Right atrium auricular region (tissue), 2 donors: Measurements from ENCODE around the gene MORN5. TPM values are rescaled to one million over a fixed set of nuclear protein-coding genes. Genes with fewer than 3 reads are reported as not detected.

Source experiments
- DNase-seq: peaks from one replicate; pipeline ENCODE4 v3.0.0-alpha.2; 2019; ENCODE audit warnings: low spot score
- H3K27ac ChIP-seq, 2 donors: fragments of 200-600 bp; sonication (generic); 1 replicate in 1 of 2; 2 replicates in 1 of 2; pipeline ENCODE4 v1.5.1; 2016 to 2019
- H3K27me3 ChIP-seq, 2 donors: fragments of 200-600 bp; sonication (generic); one replicate each; pipeline versions ENCODE4 v1.5.1 to v1.6.0; 2017 to 2019
- H3K36me3 ChIP-seq: fragments of 200-600 bp; sonication (generic); one replicate; pipeline ENCODE4 v1.5.1; 2016
- H3K4me1 ChIP-seq, 2 donors: fragments of 200-600 bp; sonication (generic); one replicate each; pipeline versions ENCODE4 v1.5.1 to v1.6.0; 2017 to 2019
- H3K4me3 ChIP-seq, 2 donors: fragments of 200-600 bp; sonication (generic); 1 replicate in 1 of 2; 2 replicates in 1 of 2; pipeline ENCODE4 v1.5.1; 2017 to 2019; ENCODE audit warnings: mild to moderate bottlenecking in 1 of 2, moderate library complexity in 1 of 2
- H3K9me3 ChIP-seq, 2 donors: fragments of 200-600 bp; sonication (generic); one replicate each; pipeline ENCODE4 v1.5.1; 2019
- total RNA-seq, 2 donors: library from RNA; depleted of rRNA; stranded (reverse); fragments of >200 nt; gene quantifications; one replicate each; pipeline ENCODE4 v1.1.0, GENCODE V29; 2016
- TF ChIP-seq, protein P1 (sequence below), 2 donors: fragments of 200-600 bp; sonication (generic); IDR thresholded peaks; one replicate each; pipeline ENCODE4 v1.5.1; 2019; ENCODE audit warnings: antibody characterized with exemption in 2 of 2

MORN5 gene
- total RNA-seq, 2 donors from 2014 or later = not detected

DNA sequence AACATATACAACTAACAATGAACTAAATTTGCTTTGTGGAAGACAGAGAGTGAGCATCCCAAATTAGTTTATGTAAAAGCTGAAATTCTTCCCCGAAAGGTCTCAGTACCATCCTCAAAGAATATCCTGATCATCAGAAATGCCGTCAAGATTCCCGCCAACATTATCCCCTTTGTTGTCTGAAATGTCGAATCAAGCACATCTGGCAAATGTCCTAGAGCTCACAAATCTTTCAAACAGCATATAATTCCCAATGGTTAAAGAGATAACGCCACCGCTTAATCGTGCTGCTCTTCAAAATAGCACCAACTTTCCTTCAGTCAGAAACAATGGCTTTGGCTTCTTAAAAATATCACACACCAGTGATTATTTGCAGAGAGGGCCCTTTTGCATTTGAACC, 23.8 kb downstream of the MORN5 start:
- no peak overlapping the region for H3K27ac ChIP-seq
- no peaks in the 10 kb centered on the region for H3K27me3 ChIP-seq
- no peaks in the 10 kb centered on the region for H3K9me3 ChIP-seq
- DNase-seq = no peak
- H3K36me3 ChIP-seq = no peaks in the 10 kb centered on the region
- TF ChIP-seq, protein P1, sequence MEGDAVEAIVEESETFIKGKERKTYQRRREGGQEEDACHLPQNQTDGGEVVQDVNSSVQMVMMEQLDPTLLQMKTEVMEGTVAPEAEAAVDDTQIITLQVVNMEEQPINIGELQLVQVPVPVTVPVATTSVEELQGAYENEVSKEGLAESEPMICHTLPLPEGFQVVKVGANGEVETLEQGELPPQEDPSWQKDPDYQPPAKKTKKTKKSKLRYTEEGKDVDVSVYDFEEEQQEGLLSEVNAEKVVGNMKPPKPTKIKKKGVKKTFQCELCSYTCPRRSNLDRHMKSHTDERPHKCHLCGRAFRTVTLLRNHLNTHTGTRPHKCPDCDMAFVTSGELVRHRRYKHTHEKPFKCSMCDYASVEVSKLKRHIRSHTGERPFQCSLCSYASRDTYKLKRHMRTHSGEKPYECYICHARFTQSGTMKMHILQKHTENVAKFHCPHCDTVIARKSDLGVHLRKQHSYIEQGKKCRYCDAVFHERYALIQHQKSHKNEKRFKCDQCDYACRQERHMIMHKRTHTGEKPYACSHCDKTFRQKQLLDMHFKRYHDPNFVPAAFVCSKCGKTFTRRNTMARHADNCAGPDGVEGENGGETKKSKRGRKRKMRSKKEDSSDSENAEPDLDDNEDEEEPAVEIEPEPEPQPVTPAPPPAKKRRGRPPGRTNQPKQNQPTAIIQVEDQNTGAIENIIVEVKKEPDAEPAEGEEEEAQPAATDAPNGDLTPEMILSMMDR (IDR thresholded peaks at IDR 0.05) = no peak
- H3K4me3 ChIP-seq = no peak overlapping the region
- H3K4me1 ChIP-seq = no peaks in the 10 kb centered on the region

GRCh38 chr9:122184551-122184950, 24.8 kb downstream of the MORN5 start:
- H3K4me3 ChIP-seq = no peak overlapping the region
- no peaks in the 10 kb centered on the region for H3K4me1 ChIP-seq
- H3K9me3 ChIP-seq = no peaks in the 10 kb centered on the region
- H3K27ac ChIP-seq = no peak overlapping the region
- no peak for DNase-seq
- no peaks in the 10 kb centered on the region for H3K36me3 ChIP-seq
- no peaks in the 10 kb centered on the region for H3K27me3 ChIP-seq
- TF ChIP-seq, protein P1 (IDR thresholded peaks at IDR 0.05) = no peak

DNA sequence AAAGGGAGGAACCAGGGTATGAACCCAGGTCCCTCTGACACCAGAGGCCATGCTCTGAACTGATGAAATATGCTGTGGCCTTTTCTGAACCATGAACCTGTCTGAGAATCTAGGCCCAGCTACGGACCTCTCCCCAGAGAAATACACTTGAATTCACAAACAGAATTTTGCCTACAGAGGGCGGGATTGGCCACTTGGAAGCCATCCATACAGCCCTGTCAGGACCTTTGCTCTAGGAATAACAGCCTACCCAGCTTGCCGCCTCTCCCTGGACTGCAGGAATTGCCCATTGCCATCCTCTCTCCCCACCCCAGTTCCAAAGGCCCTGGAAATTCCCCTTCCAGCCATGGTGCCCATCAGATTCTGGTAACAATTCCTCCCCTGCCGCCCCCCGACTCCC, 26.6 kb downstream of the MORN5 start:
- no peaks in the 10 kb centered on the region for H3K36me3 ChIP-seq
- no peak overlapping the region for H3K4me3 ChIP-seq
- no peak overlapping the region for H3K27ac ChIP-seq
- no peaks in the 10 kb centered on the region for H3K27me3 ChIP-seq
- TF ChIP-seq, protein P1 (IDR thresholded peaks at IDR 0.05) = no peak
- H3K9me3 ChIP-seq = no peaks in the 10 kb centered on the region
- H3K4me1 ChIP-seq = no peaks in the 10 kb centered on the region
- no peak for DNase-seq

GRCh38 chr9:122186777-122187470, 27.2 kb downstream of the MORN5 start:
- Histone ChIP-seq H3K27ac (no peak overlapping the region), H3K36me3 (no peaks in the 10 kb centered on the region), H3K4me1 (no peaks in the 10 kb centered on the region), H3K4me3 (no peak overlapping the region), H3K9me3 (no peaks in the 10 kb centered on the region), H3K27me3 (no peaks in the 10 kb centered on the region)
- TF ChIP-seq, protein P1 (IDR thresholded peaks at IDR 0.05) = no peak
- DNase-seq = no peak

- no peaks in the 10 kb centered on the region for H3K9me3 ChIP-seq
- H3K4me1 ChIP-seq = no peaks in the 10 kb centered on the region
- H3K4me3 ChIP-seq = no peak overlapping the region
- H3K36me3 ChIP-seq = no peaks in the 10 kb centered on the region
- DNase-seq = no peak
- H3K27ac ChIP-seq = no peak overlapping the region
- H3K27me3 ChIP-seq = no peaks in the 10 kb centered on the region
- TF ChIP-seq, protein P1 (IDR thresholded peaks at IDR 0.05) = no peak
Observed at GRCh38 chr9:122188369-122188768, 28.7 kb downstream of the MORN5 start.
